ENCODE data around the gene ENC1. TPM values are rescaled to one million over a fixed set of nuclear protein-coding genes. Genes with fewer than 3 reads are reported as not detected.

The ENC1 gene
- total RNA-seq, 1 donor from 2014 or later, result 71.7 TPM

- peak overlapping the region; percentile 95 for H3K4me3 Mint-ChIP-seq (ENCODE audit: low read depth)
- no peaks in the 10 kb centered on the region for H3K27me3 Mint-ChIP-seq
- H3K36me3 Mint-ChIP-seq (ENCODE audit: insufficient read depth), result peaks cover 3% of the 10 kb centered on the region
- peaks cover 30% of the 10 kb centered on the region for H3K4me1 Mint-ChIP-seq (ENCODE audit: low read depth)
- peak; percentile 44 for TF ChIP-seq CTCF (IDR thresholded peaks at IDR 0.05; ENCODE audit: unreplicated experiment)
- H3K27ac Mint-ChIP-seq, result peak overlapping the region; percentile 93
- H3K9me3 Mint-ChIP-seq (ENCODE audit: low read depth), result no peaks in the 10 kb centered on the region
- DNase-seq (ENCODE audit: low spot score, unreplicated experiment), result no peak
These were observed 1.4 kb upstream of the ENC1 start for GRCh38 chr5:74641735-74642542.

- Mint-ChIP-seq H3K4me1 (ENCODE audit: low read depth) (peaks cover 34% of the 10 kb centered on the region), H3K9me3 (ENCODE audit: low read depth) (no peaks in the 10 kb centered on the region), H3K27ac (peak overlapping the region; percentile 93), H3K4me3 (ENCODE audit: low read depth) (peak overlapping the region; percentile 95), H3K27me3 (no peaks in the 10 kb centered on the region), H3K36me3 (ENCODE audit: insufficient read depth) (peaks cover 6% of the 10 kb centered on the region)
- DNase-seq (ENCODE audit: low spot score, unreplicated experiment), result peak; percentile 65
- no peak for TF ChIP-seq CTCF (IDR thresholded peaks at IDR 0.05; ENCODE audit: unreplicated experiment)
These were observed 616 bp upstream of the ENC1 start for GRCh38 chr5:74640954-74641734.

- Mint-ChIP-seq H3K4me3 (ENCODE audit: low read depth) (peak overlapping the region; percentile 95), H3K4me1 (ENCODE audit: low read depth) (peaks cover 38% of the 10 kb centered on the region), H3K27me3 (no peaks in the 10 kb centered on the region), H3K36me3 (ENCODE audit: insufficient read depth) (peaks cover 16% of the 10 kb centered on the region), H3K9me3 (ENCODE audit: low read depth) (no peaks in the 10 kb centered on the region), H3K27ac (peak overlapping the region; percentile 93)
- DNase-seq (ENCODE audit: low spot score, unreplicated experiment), result peak; percentile 48
- TF ChIP-seq CTCF (IDR thresholded peaks at IDR 0.05; ENCODE audit: unreplicated experiment), result peak; percentile 20
These were observed 600 bp downstream of the ENC1 start for GRCh38 chr5:74639807-74640449.

GRCh38 chr5:74638970-74639806 lies 1.3 kb downstream of the ENC1 start:
- H3K9me3 Mint-ChIP-seq (ENCODE audit: low read depth), result no peaks in the 10 kb centered on the region
- DNase-seq (ENCODE audit: low spot score, unreplicated experiment), result no peak
- peaks cover 22% of the 10 kb centered on the region for H3K36me3 Mint-ChIP-seq (ENCODE audit: insufficient read depth)
- H3K27ac Mint-ChIP-seq, result peak overlapping the region; percentile 93
- H3K4me1 Mint-ChIP-seq (ENCODE audit: low read depth), result peaks cover 38% of the 10 kb centered on the region
- H3K4me3 Mint-ChIP-seq (ENCODE audit: low read depth), result peak overlapping the region; percentile 95
- TF ChIP-seq CTCF (IDR thresholded peaks at IDR 0.05; ENCODE audit: unreplicated experiment), result no peak
- no peaks in the 10 kb centered on the region for H3K27me3 Mint-ChIP-seq
